Activated B cell treated with CpG ODN at 0.5 μM for 24 hours (primary cell): Measurements from ENCODE around the gene EIF1B. TPM values are rescaled to one million over a fixed set of nuclear protein-coding genes. Genes with fewer than 3 reads are reported as not detected.

Experiments used
- ATAC-seq: fragments of 200-7000 bp; cut with Tn5 transposase; one replicate; pipeline ENCODE4 v1.10.0; 2021; ENCODE audit warnings: low read depth, mild to moderate bottlenecking, moderate library complexity
- CTCF ChIA-PET: fragments of 350-600 bp; sonication (Branson Sonifier 250); formaldehyde crosslinking; loops from one replicate; lab custom pipeline; 2021; ENCODE audit warnings: antibody characterized with exemption; lab: Charles Lee
- POLR2A ChIA-PET: fragments of 350-600 bp; sonication (Branson Sonifier 250); formaldehyde crosslinking; loops from one replicate; lab custom pipeline; 2021; ENCODE audit warnings: antibody characterized with exemption; lab: Charles Lee
- DNase-seq: peaks from one replicate; pipeline ENCODE4 v3.0.0; 2022
- H3K27ac Mint-ChIP-seq: one replicate; pipeline ENCODE4 v1.8.0; 2020; ENCODE audit warnings: mixed read lengths
- H3K27me3 Mint-ChIP-seq: one replicate; pipeline ENCODE4 v1.8.0; 2021; ENCODE audit warnings: mixed read lengths
- H3K36me3 Mint-ChIP-seq: one replicate; pipeline ENCODE4 v1.8.0; 2021; ENCODE audit warnings: low read depth, mixed read lengths
- H3K4me1 Mint-ChIP-seq: one replicate; pipeline ENCODE4 v1.8.0; 2021; ENCODE audit warnings: mixed read lengths
- H3K4me3 Mint-ChIP-seq: one replicate; pipeline ENCODE4 v1.8.0; 2020; ENCODE audit warnings: mild to moderate bottlenecking, mixed read lengths
- H3K9me3 Mint-ChIP-seq: one replicate; pipeline ENCODE4 v1.8.0; 2020; ENCODE audit warnings: mixed read lengths
- CTCF ChIP-seq: fragments of 200-600 bp; IDR thresholded peaks from one replicate; pipeline ENCODE4 v1.8.0; 2022; ENCODE audit warnings: antibody characterized with exemption, mild to moderate bottlenecking
- intact Hi-C: fragments of 100-400 bp; cut with micrococcal nuclease; formaldehyde crosslinking; loops from one replicate; pipeline ENCODE4 v1.15.1; 2024
- total RNA-seq: library from RNA; stranded (reverse); gene quantifications from 2 replicates; pipeline ENCODE4 v1.2.3, GENCODE V29; 2022

Gene EIF1B
- total RNA-seq, 1 donor from 2014 or later: 65.5 TPM

- H3K9me3 Mint-ChIP-seq: no peaks in the 10 kb centered on the region
- no peak overlapping the region for H3K4me3 Mint-ChIP-seq
- H3K4me1 Mint-ChIP-seq: peaks cover 4% of the 10 kb centered on the region
Observed at GRCh38 chr3:40323946-40324345, 14.4 kb downstream of the EIF1B start.

GRCh38 chr3:40324621-40325020 is 15.1 kb downstream of the EIF1B start:
- Mint-ChIP-seq H3K4me1 (peaks cover 4% of the 10 kb centered on the region), H3K4me3 (no peak overlapping the region), H3K27ac (no peak overlapping the region), H3K9me3 (no peaks in the 10 kb centered on the region), H3K27me3 (no peaks in the 10 kb centered on the region), H3K36me3 (no peaks in the 10 kb centered on the region)
- DNase-seq (no peak), ATAC-seq (no peak)
- ChIA-PET CTCF (no interaction called here), POLR2A (no interaction called here)
- intact Hi-C loops: loop anchor here (5.0 to 10.0 kb wide), 4 partner anchors 198 to 1770 kb away; partner anchors contain the start of genes TRAK1 and ZNF621
- no peak for TF ChIP-seq CTCF

More at GRCh38 chr3:40323946-40324345, 14.4 kb downstream of the EIF1B start:
- Mint-ChIP-seq H3K27ac (no peak overlapping the region), H3K36me3 (no peaks in the 10 kb centered on the region), H3K27me3 (no peaks in the 10 kb centered on the region)
- POLR2A ChIA-PET: no interaction called here
- no peak for ATAC-seq
- DNase-seq: no peak
- no peak for TF ChIP-seq CTCF
- intact Hi-C loops: loop anchor here (10.0 kb wide), 2 partner anchors 651 to 1771 kb away; partner anchors contain the start of gene TRAK1
- CTCF ChIA-PET: no interaction called here

DNA sequence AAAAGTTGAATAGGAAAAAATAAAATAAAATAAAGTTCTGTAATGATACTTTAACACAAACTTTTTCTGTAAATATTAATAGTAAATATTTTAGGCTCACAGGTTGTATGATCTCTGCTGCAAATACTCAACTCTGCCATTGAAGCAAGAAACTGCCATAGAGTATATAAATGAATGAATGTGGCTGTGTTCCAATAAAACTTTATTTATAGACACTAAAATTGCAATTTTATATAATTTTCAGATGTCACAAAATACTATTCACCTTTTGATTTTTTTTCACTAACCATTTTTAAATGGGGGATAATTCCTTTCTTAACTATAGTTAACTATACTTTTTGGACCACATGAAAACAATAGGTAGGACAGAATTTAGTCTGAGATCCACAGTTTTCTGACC is 16.0 kb downstream of the EIF1B start:
- POLR2A ChIA-PET: no interaction called here

GRCh38 chr3:40328374-40328773 is 18.9 kb downstream of the EIF1B start:
- POLR2A ChIA-PET: no interaction called here
- intact Hi-C loops: loop anchor here (5.0 to 10.0 kb wide), 4 partner anchors 194 to 1766 kb away; partner anchors contain the start of genes TRAK1 and ZNF621

More for the DNA sequence above, 16.0 kb downstream of the EIF1B start:
- Mint-ChIP-seq H3K36me3 (no peaks in the 10 kb centered on the region), H3K9me3 (no peaks in the 10 kb centered on the region), H3K27me3 (no peaks in the 10 kb centered on the region), H3K27ac (no peak overlapping the region), H3K4me3 (no peak overlapping the region), H3K4me1 (peaks cover 4% of the 10 kb centered on the region)
- CTCF ChIA-PET: no interaction called here
- intact Hi-C loops: loop anchor here (5.0 to 10.0 kb wide), 4 partner anchors 197 to 1769 kb away; partner anchors contain the start of genes TRAK1 and ZNF621
- no peak for TF ChIP-seq CTCF
- DNase-seq (no peak), ATAC-seq (no peak)

More at GRCh38 chr3:40328374-40328773, 18.9 kb downstream of the EIF1B start:
- H3K4me3 Mint-ChIP-seq: no peak overlapping the region
- peaks cover 4% of the 10 kb centered on the region for H3K4me1 Mint-ChIP-seq
- no peaks in the 10 kb centered on the region for H3K9me3 Mint-ChIP-seq
- no peak for TF ChIP-seq CTCF
- H3K36me3 Mint-ChIP-seq: no peaks in the 10 kb centered on the region
- no peak for DNase-seq
- CTCF ChIA-PET: interaction anchor here (1.0 to 1.9 kb wide), 5 partner anchors 11 to 1863 kb away, joined by 3 to 10 read pairs (median 4); no protein-coding TSS in a partner anchor
- peaks cover 2% of the 10 kb centered on the region for H3K27me3 Mint-ChIP-seq
- no peak for ATAC-seq
- no peak overlapping the region for H3K27ac Mint-ChIP-seq
